GM18505 (cell line): ENCODE results near the gene PIWIL4.

Source experiments
- ATAC-seq: cut with Tn5 transposase; IDR thresholded peaks from one replicate; pipeline ENCODE4 v1.9.1; 2021; ENCODE audit not compliant: unreplicated experiment
- POLR2A ChIP-seq: IDR thresholded peaks from 4 replicates; pipeline ENCODE4 v1.6.1; 2011; ENCODE audit warnings: borderline replicate concordance; ENCODE audit not compliant: insufficient read depth, insufficient read length; ENCODE audit errors: extremely low read depth

The PIWIL4 gene

GRCh38 chr11:94567181-94567670, at the start of gene PIWIL4:
Gene PIWIL4 (plus strand): TSS chr11:94567368. CDS start chr11:94567519, 151 bp downstream.
- no peak for ATAC-seq
- no peak for TF ChIP-seq POLR2A

GRCh38 chr11:94518300-94518699, 48.9 kb upstream of the PIWIL4 start:
- TF ChIP-seq POLR2A: no peak
- ATAC-seq: no peak

GRCh38 chr11:94519478-94520084, 47.6 kb upstream of the PIWIL4 start:
- TF ChIP-seq POLR2A: no peak
- ATAC-seq: no peak

GRCh38 chr11:94521684-94522083, 45.5 kb upstream of the PIWIL4 start:
- TF ChIP-seq POLR2A: no peak
- no peak for ATAC-seq

- ATAC-seq: no peak
- no peak for TF ChIP-seq POLR2A
These were observed 42.8 kb upstream of the PIWIL4 start for GRCh38 chr11:94524341-94524740.

- no peak for ATAC-seq
- TF ChIP-seq POLR2A: no peak
These were observed 41.4 kb upstream of the PIWIL4 start for GRCh38 chr11:94525546-94526324.

GRCh38 chr11:94526645-94527438, 40.3 kb upstream of the PIWIL4 start:
- no peak for ATAC-seq
- TF ChIP-seq POLR2A: no peak

GRCh38 chr11:94528551-94528950, 38.6 kb upstream of the PIWIL4 start:
- no peak for ATAC-seq
- TF ChIP-seq POLR2A: no peak

- TF ChIP-seq POLR2A: no peak
- ATAC-seq: no peak
These were observed 35.0 kb upstream of the PIWIL4 start for GRCh38 chr11:94532211-94532610.

GRCh38 chr11:94533206-94533605, 34.0 kb upstream of the PIWIL4 start:
- no peak for TF ChIP-seq POLR2A
- no peak for ATAC-seq

GRCh38 chr11:94533696-94534630, 33.2 kb upstream of the PIWIL4 start:
- no peak for TF ChIP-seq POLR2A
- no peak for ATAC-seq

- TF ChIP-seq POLR2A: no peak
- no peak for ATAC-seq
These were observed 30.8 kb upstream of the PIWIL4 start for GRCh38 chr11:94536386-94536785.

- ATAC-seq: no peak
- TF ChIP-seq POLR2A: no peak
These were observed 30.1 kb upstream of the PIWIL4 start for GRCh38 chr11:94537031-94537600.

- TF ChIP-seq POLR2A: no peak
- no peak for ATAC-seq
These were observed 27.7 kb upstream of the PIWIL4 start for GRCh38 chr11:94539420-94539819.
